Fibroblast of pulmonary artery (primary cell): ENCODE results near the gene BCL3.
A peak's percentile ranks its signal among the peaks of the same experiment; 100 is the strongest.

ENCODE experiments used
- DNase-seq: peaks from one replicate; pipeline ENCODE4 v3.0.0-alpha.2; 2010; ENCODE audit warnings: low read depth
- H3K4me3 ChIP-seq: replicated peaks from 2 replicates; pipeline ENCODE4 v1.5.1; 2011; ENCODE audit warnings: low read depth, mild to moderate bottlenecking, control low read depth, low read length, moderate library complexity
- TF ChIP-seq, protein P1 (sequence below): IDR thresholded peaks from 2 replicates; pipeline ENCODE4 v1.5.1; 2011; ENCODE audit warnings: mild to moderate bottlenecking, control low read depth, low read length, inconsistent platforms; ENCODE audit errors: missing control alignments

BCL3 gene

DNA sequence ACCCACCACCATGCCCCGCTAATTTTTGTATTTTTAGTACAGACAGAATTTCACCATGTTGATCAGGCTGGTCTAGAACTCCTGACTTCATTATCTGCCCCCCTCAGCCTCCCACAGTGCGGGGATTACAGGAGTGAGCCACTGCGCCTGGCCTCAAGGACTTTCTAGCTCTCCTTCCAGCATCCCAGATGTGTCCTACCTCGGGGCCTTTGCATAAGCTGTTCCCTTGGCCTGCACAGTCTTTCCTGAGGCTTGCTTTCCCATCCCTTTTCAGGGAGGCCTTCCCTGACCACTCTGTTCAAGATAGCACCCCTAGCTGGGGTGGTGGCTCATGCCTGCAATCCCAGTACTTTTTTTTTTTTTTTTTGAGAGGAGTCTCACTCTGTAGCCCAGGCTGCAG, 46.1 kb downstream of the BCL3 start:
- DNase-seq, result no peak
- no peak overlapping the region for H3K4me3 ChIP-seq
- TF ChIP-seq, protein P1, sequence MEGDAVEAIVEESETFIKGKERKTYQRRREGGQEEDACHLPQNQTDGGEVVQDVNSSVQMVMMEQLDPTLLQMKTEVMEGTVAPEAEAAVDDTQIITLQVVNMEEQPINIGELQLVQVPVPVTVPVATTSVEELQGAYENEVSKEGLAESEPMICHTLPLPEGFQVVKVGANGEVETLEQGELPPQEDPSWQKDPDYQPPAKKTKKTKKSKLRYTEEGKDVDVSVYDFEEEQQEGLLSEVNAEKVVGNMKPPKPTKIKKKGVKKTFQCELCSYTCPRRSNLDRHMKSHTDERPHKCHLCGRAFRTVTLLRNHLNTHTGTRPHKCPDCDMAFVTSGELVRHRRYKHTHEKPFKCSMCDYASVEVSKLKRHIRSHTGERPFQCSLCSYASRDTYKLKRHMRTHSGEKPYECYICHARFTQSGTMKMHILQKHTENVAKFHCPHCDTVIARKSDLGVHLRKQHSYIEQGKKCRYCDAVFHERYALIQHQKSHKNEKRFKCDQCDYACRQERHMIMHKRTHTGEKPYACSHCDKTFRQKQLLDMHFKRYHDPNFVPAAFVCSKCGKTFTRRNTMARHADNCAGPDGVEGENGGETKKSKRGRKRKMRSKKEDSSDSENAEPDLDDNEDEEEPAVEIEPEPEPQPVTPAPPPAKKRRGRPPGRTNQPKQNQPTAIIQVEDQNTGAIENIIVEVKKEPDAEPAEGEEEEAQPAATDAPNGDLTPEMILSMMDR, result no peak

DNA sequence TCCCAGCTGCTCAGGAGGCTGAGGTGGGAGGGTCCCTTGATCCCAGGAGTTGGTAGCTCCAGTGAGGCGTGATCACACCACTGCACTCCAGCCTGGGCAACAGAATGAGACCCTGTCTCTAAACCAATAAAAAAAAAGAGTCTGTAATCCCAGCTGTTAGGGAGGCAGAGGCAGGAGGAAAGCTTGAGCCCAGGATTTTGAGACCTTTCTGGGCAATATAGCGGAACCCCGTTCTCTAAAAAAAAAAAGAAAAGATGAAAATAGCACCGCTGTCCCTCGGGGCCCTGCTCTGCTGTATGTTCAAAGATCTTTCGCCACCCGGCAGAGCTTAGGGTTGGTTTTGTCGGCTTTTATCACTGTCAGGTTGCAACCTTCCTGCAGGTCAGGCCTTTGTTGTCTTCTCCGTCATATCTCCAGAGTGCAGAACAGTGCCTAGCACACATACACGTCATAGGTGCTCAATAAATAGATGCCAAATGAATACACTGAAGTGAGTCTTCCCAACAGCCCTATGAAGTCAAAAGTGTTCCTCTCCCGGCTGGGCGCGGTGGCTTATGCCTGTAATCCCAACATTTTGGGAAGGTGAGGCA, 47.0 kb downstream of the BCL3 start:
- TF ChIP-seq, protein P1, result no peak
- DNase-seq, result no peak
- no peak overlapping the region for H3K4me3 ChIP-seq

DNA sequence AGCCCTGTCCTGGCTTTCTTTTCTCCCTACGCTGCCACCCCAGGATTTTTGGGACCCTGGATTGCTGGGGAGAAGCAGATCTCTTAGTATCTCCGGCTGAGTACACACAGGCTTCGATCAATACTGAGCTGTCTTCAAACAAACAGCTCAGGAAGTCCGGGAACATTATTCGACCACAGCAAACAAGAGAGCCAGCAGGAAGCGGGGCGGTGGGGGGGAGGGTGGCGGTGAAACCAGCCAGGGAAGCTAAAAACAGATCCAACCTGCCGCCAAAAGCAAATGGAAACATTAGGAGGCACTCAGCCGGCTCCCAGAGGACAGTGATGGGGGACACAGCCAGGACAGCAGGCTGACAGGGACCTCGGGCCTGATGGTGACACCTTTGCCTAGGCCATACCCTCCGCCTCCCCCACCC, 48.2 kb downstream of the BCL3 start:
- TF ChIP-seq, protein P1, result no peak
- H3K4me3 ChIP-seq, result no peak overlapping the region
- DNase-seq, result peak; percentile 46

DNA sequence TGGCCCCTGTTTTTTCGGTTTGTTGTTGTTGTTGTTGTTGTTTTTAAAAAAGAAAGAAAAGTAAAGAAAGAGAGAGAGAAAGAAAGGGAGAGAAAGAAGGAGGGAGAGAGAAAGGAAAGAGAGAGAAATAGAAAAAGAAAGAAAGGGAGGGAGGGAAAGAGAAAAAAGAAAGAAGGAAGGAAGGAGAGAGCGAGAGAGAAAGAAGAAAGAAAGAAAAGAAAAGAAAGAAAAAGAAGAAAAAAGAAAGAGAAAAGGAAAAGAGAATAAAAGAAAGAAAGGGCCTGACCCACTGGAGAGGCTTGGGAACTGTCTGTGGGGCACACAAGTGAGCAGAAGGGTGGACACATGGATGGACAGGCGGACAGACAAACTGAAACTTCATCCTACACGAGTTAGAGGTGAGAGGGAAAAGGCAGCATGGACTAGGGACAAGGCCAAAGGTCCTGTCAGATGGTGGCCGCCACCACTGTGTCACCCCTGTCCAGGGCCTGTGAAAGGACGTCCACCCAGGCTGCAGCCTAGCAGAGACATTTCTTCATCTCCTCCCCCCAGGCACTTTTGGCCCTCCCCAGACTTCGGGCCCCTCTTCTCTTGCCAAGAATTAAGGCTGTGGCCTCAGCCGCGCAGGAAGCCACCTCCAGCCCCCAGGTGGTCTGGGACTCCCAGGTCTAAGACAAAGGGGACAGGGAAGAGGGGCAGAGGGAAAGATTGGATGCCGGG, 51.3 kb downstream of the BCL3 start:
- TF ChIP-seq, protein P1, result no peak
- no peak for DNase-seq
- H3K4me3 ChIP-seq, result no peak overlapping the region

DNA sequence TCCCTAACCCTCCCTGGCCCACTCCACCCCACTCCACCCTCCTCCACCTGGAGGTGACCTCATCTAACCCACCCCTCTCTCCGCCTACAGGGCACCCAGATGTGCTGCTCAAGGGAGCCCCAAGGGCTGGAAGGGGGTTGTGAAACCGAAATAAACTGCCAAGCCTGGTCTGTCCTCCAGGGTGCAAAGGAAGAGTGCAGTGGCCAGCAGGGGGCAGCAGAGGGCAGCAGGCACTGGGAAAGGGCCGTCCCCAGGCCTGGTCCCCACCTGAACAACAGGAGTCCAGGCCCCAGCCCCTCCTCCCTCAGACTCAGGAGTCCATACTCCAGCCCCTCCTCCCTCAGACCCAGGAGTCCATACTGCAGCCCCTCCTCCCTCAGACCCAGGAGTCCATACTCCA, 52.0 kb downstream of the BCL3 start:
- TF ChIP-seq, protein P1, result peak; percentile 95
- DNase-seq, result peak; percentile 80
- H3K4me3 ChIP-seq, result no peak overlapping the region

DNA sequence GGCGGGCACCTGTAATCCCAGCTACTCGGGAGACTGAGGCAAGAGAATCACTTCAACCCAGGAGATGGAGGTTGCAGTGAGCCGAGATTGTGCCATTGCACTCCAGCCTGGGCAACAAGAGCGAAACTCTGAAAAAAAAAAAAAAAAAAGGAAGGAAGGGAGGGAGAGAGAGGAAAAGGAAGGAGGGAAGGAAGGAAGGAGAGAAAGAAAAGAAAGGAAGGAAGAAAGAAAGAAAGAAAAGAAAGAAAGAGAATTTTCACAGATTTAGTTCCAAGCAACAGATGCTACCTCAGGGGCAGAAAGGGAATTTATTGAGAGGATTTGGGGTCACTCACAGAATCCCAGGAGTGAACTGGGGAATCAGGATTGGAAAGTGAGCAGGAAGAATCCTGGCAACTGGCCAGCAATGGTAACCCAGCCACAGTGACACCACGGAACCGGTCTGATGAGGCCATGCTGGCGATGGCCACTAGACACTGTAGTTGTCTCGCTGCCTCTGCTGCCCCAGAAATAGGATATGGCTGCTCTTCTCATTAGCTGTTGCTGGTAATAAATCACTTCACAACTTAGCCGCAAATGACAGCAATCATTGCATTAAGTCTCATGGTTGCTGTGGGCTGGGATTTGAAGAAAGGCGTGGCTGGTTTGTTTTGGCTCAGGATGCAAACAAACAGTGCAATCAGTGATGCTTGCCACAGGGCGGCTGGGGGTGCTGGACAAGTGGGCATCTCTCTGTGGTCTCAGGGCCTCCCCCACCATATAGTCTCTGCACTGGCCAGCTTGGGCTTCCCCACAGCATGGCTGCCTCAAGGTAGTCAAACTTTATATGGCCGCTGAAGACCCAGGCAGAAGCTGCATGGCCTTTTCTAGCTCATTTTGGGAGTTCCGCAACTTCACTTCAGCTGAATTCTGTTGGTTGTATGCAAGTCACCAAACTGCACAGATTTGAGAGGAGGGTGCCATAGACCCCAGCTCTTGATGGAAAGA, 55.2 kb downstream of the BCL3 start:
- TF ChIP-seq, protein P1, result no peak
- no peak overlapping the region for H3K4me3 ChIP-seq
- no peak for DNase-seq
